SU-DHL-6 (cell line): Measurements from ENCODE around the gene EFS.

Source experiments
- H2AFZ ChIP-seq: fragments of 200-600 bp; sonication (generic); 2 replicates; pipeline ENCODE4 v1.6.1; 2014; ENCODE audit warnings: low read depth, mild to moderate bottlenecking, moderate library complexity, mixed read lengths, antibody characterized with exemption, low read length; ENCODE audit not compliant: severe bottlenecking
- H3F3A ChIP-seq: fragments of 200-600 bp; shearing (Covaris generic); 2 replicates; pipeline ENCODE4 v1.6.0; 2016; ENCODE audit warnings: antibody characterized with exemption, mild to moderate bottlenecking; ENCODE audit not compliant: insufficient read depth
- H3K27ac ChIP-seq: fragments of 200-600 bp; sonication (generic); 2 replicates; pipeline ENCODE4 v1.5.1; 2016; ENCODE audit warnings: low read depth, mild to moderate bottlenecking, low read length, moderate library complexity, mixed read lengths
- H3K27me3 ChIP-seq: fragments of 200-600 bp; sonication (generic), shearing (Covaris generic); 2 replicates; pipeline ENCODE4 v1.6.0; 2014; ENCODE audit warnings: mild to moderate bottlenecking, low read length
- H3K36me3 ChIP-seq: fragments of 200-600 bp; sonication (generic); 2 replicates; pipeline ENCODE4 v1.6.1; 2014; ENCODE audit warnings: mild to moderate bottlenecking, low read length, mixed read lengths
- H3K4me2 ChIP-seq: fragments of 300-600, 200-600 bp; shearing (Covaris generic), sonication (generic); 2 replicates; pipeline ENCODE4 v1.6.0; 2014; ENCODE audit warnings: low read length, low read depth, mild to moderate bottlenecking; ENCODE audit not compliant: poor library complexity, severe bottlenecking
- H3K4me3 ChIP-seq: fragments of 200-600 bp; sonication (generic); 2 replicates; pipeline ENCODE4 v1.5.1; 2014; ENCODE audit warnings: antibody characterized with exemption, low read length, mild to moderate bottlenecking, mixed read lengths; ENCODE audit not compliant: insufficient read depth, poor library complexity, severe bottlenecking
- H3K79me2 ChIP-seq: fragments of 200-600 bp; sonication (generic); 2 replicates; pipeline ENCODE4 v1.6.1; 2014; ENCODE audit warnings: mild to moderate bottlenecking, low read length, moderate library complexity; ENCODE audit not compliant: insufficient read depth
- H3K9ac ChIP-seq: fragments of 200-600 bp; sonication (generic); 2 replicates; pipeline ENCODE4 v1.7.0; 2014; ENCODE audit warnings: mild to moderate bottlenecking, low read length
- H3K9me2 ChIP-seq: fragments of 200-600 bp; sonication (generic); replicated peaks from 2 replicates; pipeline ENCODE4 v1.6.1; 2014; ENCODE audit warnings: low read length; ENCODE audit not compliant: insufficient read depth
- H3K9me3 ChIP-seq: fragments of 200-600 bp; sonication (generic); 2 replicates; pipeline ENCODE4 v1.6.1; 2014; ENCODE audit warnings: low read length, mixed read lengths; ENCODE audit not compliant: insufficient read depth
- H4K20me1 ChIP-seq: fragments of 200-600 bp; sonication (generic); 2 replicates; pipeline ENCODE4 v1.6.1; 2014; ENCODE audit warnings: low read depth, mild to moderate bottlenecking, antibody characterized with exemption, low read length, moderate library complexity, mixed read lengths
- EZH2phosphoT487 ChIP-seq: fragments of 200-600 bp; sonication (generic), shearing (Covaris generic); conservative IDR thresholded peaks from 2 replicates; pipeline ENCODE4 v1.6.1; 2018; ENCODE audit warnings: mild to moderate bottlenecking, antibody characterized with exemption, low read length, moderate library complexity, mixed read lengths
- TF ChIP-seq, protein P1 (sequence below): fragments of 200-600 bp; sonication (generic); IDR thresholded peaks from one replicate; pipeline ENCODE4 v1.5.1; 2017; ENCODE audit warnings: antibody characterized with exemption, mild to moderate bottlenecking, low read length, moderate library complexity; ENCODE audit not compliant: insufficient read depth, poor library complexity, severe bottlenecking

EFS gene

DNA sequence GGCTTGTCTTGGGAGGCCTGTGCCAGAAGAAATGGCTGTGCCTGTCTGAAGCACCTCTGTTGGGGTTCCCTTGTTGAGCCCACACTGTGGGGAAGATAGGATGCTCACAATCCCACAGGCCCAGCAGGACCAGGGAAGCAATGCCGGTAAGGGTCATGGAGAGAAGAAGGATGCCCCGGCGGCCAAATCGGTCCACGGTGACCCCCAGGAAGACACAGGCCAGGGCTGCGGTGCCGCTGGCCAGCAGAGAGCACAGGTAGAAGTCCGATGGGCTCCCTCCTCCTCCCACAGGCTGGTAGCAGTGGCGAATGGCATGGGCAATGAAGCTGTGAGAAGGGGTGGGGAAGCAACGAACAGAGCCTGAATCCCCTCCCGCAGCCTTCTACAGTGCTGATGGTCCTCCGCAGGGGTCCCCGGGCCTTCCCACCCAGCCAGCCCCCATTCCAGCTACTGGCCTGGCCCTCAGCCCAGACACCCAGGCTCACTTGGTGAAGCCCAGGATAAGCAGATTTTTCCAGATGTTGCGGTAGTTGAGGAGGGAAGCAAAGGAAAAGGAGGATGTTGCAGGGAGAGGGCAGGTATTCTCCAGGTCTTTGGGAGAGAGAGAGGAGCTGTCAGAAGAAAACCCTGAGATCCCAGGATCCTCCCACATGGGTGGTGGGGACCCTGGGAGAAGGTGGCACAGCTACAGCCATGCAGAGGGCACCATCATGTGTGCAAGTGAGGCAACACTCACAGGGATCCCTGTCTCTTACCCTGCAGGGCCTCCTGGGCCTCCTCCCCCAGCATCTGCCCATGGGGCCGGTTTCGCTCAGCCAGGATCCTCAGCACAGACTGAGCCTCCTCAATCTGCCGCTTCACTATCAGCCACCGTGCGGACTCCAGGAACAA, 17.3 kb downstream of the EFS start:
- H3K9ac ChIP-seq = no peak overlapping the region
- H3K4me2 ChIP-seq = no peak overlapping the region
- H4K20me1 ChIP-seq = no peaks in the 10 kb centered on the region
- H2AFZ ChIP-seq = no peak overlapping the region
- TF ChIP-seq EZH2phosphoT487 = no peak
- TF ChIP-seq, protein P1, sequence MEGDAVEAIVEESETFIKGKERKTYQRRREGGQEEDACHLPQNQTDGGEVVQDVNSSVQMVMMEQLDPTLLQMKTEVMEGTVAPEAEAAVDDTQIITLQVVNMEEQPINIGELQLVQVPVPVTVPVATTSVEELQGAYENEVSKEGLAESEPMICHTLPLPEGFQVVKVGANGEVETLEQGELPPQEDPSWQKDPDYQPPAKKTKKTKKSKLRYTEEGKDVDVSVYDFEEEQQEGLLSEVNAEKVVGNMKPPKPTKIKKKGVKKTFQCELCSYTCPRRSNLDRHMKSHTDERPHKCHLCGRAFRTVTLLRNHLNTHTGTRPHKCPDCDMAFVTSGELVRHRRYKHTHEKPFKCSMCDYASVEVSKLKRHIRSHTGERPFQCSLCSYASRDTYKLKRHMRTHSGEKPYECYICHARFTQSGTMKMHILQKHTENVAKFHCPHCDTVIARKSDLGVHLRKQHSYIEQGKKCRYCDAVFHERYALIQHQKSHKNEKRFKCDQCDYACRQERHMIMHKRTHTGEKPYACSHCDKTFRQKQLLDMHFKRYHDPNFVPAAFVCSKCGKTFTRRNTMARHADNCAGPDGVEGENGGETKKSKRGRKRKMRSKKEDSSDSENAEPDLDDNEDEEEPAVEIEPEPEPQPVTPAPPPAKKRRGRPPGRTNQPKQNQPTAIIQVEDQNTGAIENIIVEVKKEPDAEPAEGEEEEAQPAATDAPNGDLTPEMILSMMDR = no peak
- no peaks in the 10 kb centered on the region for H3K27me3 ChIP-seq
- H3K4me3 ChIP-seq = no peak overlapping the region
- H3K36me3 ChIP-seq = no peaks in the 10 kb centered on the region
- no peaks in the 10 kb centered on the region for H3K9me2 ChIP-seq
- no peaks in the 10 kb centered on the region for H3K79me2 ChIP-seq
- H3K9me3 ChIP-seq = no peaks in the 10 kb centered on the region
- no peaks in the 10 kb centered on the region for H3F3A ChIP-seq
- no peak overlapping the region for H3K27ac ChIP-seq

DNA sequence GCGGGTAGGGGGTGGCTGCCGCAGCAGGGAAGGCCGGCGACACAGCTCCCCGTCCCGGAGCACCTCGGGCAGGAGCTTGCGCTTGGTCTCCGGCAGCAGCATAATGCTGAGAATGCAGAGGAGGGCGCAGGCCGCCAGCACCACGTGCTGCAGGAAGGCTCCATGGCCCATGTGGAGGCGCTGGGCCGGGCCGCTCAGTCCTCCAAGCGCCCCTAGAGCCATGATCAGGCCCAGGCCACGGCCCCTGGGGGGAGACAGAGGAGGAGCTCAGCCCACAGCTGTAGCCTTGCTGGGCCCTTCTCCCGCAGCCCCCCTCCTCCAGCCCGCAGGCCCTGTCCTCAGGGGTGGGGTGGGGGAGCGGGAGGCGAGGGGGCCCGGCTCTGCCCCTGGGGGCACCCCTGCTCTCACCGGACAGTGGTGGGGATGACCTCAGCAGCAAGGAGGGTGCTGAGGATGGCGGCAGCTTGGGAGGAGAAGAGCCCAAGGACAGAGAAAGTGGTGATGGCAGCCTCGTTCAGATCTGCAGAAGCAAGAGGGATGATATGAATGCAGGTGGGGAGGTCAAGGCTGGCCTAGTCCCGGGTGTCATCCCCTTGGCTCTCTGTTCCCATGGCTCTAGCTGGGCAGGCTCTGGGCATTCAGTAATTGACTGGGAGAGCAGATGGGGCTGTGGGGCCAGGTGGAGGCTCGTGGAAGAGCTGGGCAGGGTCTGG, 18.1 kb downstream of the EFS start:
- Histone ChIP-seq H3K4me2 (no peak overlapping the region), H3K36me3 (no peaks in the 10 kb centered on the region), H3K9me2 (no peaks in the 10 kb centered on the region), H3F3A (no peaks in the 10 kb centered on the region), H3K27me3 (no peaks in the 10 kb centered on the region), H3K9me3 (no peaks in the 10 kb centered on the region), H3K4me3 (no peak overlapping the region), H4K20me1 (no peaks in the 10 kb centered on the region), H3K79me2 (no peaks in the 10 kb centered on the region), H2AFZ (no peak overlapping the region), H3K9ac (no peak overlapping the region), H3K27ac (no peak overlapping the region)
- TF ChIP-seq, protein P1 = no peak
- no peak for TF ChIP-seq EZH2phosphoT487

DNA sequence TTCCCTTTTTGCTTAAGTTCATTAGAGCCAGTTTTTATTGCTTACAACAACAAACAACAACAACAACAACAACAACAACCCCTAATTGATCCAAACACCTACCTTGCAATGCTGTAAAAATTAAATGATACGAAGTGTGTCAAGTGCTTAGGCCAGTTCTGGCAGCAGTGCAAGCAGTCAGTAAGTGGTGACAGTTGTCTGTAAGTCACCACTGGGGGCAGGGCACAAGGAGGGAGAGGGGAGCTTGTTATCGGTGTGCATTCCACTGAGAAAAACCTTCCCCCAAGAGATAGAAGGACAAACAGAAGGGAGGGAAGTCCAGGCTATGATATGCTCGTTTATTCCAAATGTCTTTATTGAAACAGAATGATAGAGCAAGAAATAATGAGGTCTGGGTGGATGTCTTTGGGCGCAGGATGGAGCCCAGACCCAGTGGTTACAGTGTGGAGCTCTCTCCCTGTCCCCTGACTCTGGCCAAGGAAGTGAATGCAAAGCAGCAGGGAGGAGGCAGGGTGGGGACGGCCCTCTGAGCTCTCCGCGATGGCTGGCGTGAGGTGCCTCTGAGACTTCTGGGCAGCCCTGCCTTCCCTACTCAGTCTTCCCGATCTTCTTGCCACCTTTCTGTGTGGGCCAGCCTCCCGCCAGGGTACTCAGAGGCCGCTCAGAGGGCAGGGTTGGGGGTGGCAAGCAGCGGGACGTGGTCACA, 18.8 kb downstream of the EFS start:
- H3K9ac ChIP-seq = no peak overlapping the region
- H3K9me3 ChIP-seq = no peaks in the 10 kb centered on the region
- H3F3A ChIP-seq = no peaks in the 10 kb centered on the region
- H3K27ac ChIP-seq = no peak overlapping the region
- no peaks in the 10 kb centered on the region for H3K9me2 ChIP-seq
- H2AFZ ChIP-seq = no peak overlapping the region
- no peak overlapping the region for H3K4me2 ChIP-seq
- no peaks in the 10 kb centered on the region for H3K79me2 ChIP-seq
- H3K27me3 ChIP-seq = no peaks in the 10 kb centered on the region
- H3K36me3 ChIP-seq = no peaks in the 10 kb centered on the region
- TF ChIP-seq, protein P1 = no peak
- TF ChIP-seq EZH2phosphoT487 = no peak
- no peak overlapping the region for H3K4me3 ChIP-seq
- no peaks in the 10 kb centered on the region for H4K20me1 ChIP-seq
